ENCODE data around the gene MMP10.

MMP10 gene

GRCh38 chr11:102810950-102811660, 30.7 kb upstream of the MMP10 start:
- DNase-seq (ENCODE audit: low spot score): no peak
- in situ Hi-C loops (cut with MboI; ENCODE audit: low sequenced_read_pairs, unreplicated experiment): no loop called here

GRCh38 chr11:102809971-102810370, 29.5 kb upstream of the MMP10 start:
- TF ChIP-seq CTCF (IDR thresholded peaks at IDR 0.05; ENCODE audit: borderline replicate concordance, control extremely low read depth, extremely low read depth, insufficient read depth, missing control alignments): no peak
- no peak for DNase-seq (ENCODE audit: low spot score)
- in situ Hi-C loops (cut with MboI; ENCODE audit: low sequenced_read_pairs, unreplicated experiment): no loop called here

More at GRCh38 chr11:102810950-102811660, 30.7 kb upstream of the MMP10 start:
- TF ChIP-seq CTCF (IDR thresholded peaks at IDR 0.05; ENCODE audit: borderline replicate concordance, control extremely low read depth, extremely low read depth, insufficient read depth, missing control alignments): peak; percentile 28

GRCh38 chr11:102807921-102808320, 27.5 kb upstream of the MMP10 start:
- in situ Hi-C loops (cut with MboI; ENCODE audit: low sequenced_read_pairs, unreplicated experiment): no loop called here
- DNase-seq (ENCODE audit: low spot score): no peak

GRCh38 chr11:102806296-102806695, 25.9 kb upstream of the MMP10 start:
- in situ Hi-C loops (cut with MboI; ENCODE audit: low sequenced_read_pairs, unreplicated experiment): no loop called here
- no peak for DNase-seq (ENCODE audit: low spot score)
- no peak for TF ChIP-seq CTCF (IDR thresholded peaks at IDR 0.05; ENCODE audit: borderline replicate concordance, control extremely low read depth, extremely low read depth, insufficient read depth, missing control alignments)

More at GRCh38 chr11:102807921-102808320, 27.5 kb upstream of the MMP10 start:
- TF ChIP-seq CTCF (IDR thresholded peaks at IDR 0.05; ENCODE audit: borderline replicate concordance, control extremely low read depth, extremely low read depth, insufficient read depth, missing control alignments): no peak

GRCh38 chr11:102802341-102802740, 21.9 kb upstream of the MMP10 start:
- DNase-seq (ENCODE audit: low spot score): no peak
- in situ Hi-C loops (cut with MboI; ENCODE audit: low sequenced_read_pairs, unreplicated experiment): no loop called here
- TF ChIP-seq CTCF (IDR thresholded peaks at IDR 0.05; ENCODE audit: borderline replicate concordance, control extremely low read depth, extremely low read depth, insufficient read depth, missing control alignments): no peak

GRCh38 chr11:102800767-102801166, 20.3 kb upstream of the MMP10 start:
- no peak for DNase-seq (ENCODE audit: low spot score)
- in situ Hi-C loops (cut with MboI; ENCODE audit: low sequenced_read_pairs, unreplicated experiment): no loop called here
- TF ChIP-seq CTCF (IDR thresholded peaks at IDR 0.05; ENCODE audit: borderline replicate concordance, control extremely low read depth, extremely low read depth, insufficient read depth, missing control alignments): no peak
